Hematopoietic multipotent progenitor cell (in vitro differentiated cells): ENCODE results near the gene ATG4C. TPM values are rescaled to one million over a fixed set of nuclear protein-coding genes. Genes with fewer than 3 reads are reported as not detected.
"Not testable (repeated sequence)": the region's sequence is repeated elsewhere in the genome, so short reads cannot be mapped to it uniquely, and the experiment has no call there.

ENCODE experiments used
- DNase-seq, 3 donors: peaks; one replicate each; pipeline ENCODE4 v3.0.0-alpha.2; 2011 to 2015; ENCODE audit warnings: low read depth in 2 of 3, low spot score in 2 of 3
- total RNA-seq: library from RNA; depleted of rRNA; stranded (reverse); fragments of >200 nt; gene quantifications from one replicate; pipeline ENCODE4 v1.2.3, GENCODE V29; 2012

The ATG4C gene
- 7.5 TPM for total RNA-seq

GRCh38 chr1:62783736-62784508, at the start of gene ATG4C:
ATG4C (plus strand) TSS chr1:62784132; CDS start chr1:62803787, 19,655 bp downstream.
- peak; percentile 87 to 96 (median 95) for DNase-seq

GRCh38 chr1:62735491-62736171, 48.3 kb upstream of the ATG4C start:
- DNase-seq, result no peak

GRCh38 chr1:62740701-62741100, 43.2 kb upstream of the ATG4C start:
- DNase-seq, result not testable (repeated sequence)

GRCh38 chr1:62744611-62745577, 39.0 kb upstream of the ATG4C start:
- DNase-seq, result no peak

- DNase-seq, result peak; percentile 2 to 81 (median 40)
Measured at GRCh38 chr1:62746086-62746808, 37.7 kb upstream of the ATG4C start.

- no peak for DNase-seq
Measured at GRCh38 chr1:62746809-62747138, 37.2 kb upstream of the ATG4C start.

GRCh38 chr1:62753031-62753965, 30.6 kb upstream of the ATG4C start:
- no peak for DNase-seq

GRCh38 chr1:62754938-62755337, 29.0 kb upstream of the ATG4C start:
- DNase-seq, result not testable (repeated sequence)

- not testable (repeated sequence) for DNase-seq
Measured at GRCh38 chr1:62756255-62756884, 27.6 kb upstream of the ATG4C start.

- peak in 1 of 3 donors; percentile 58 for DNase-seq
Measured at GRCh38 chr1:62759232-62759875, 24.6 kb upstream of the ATG4C start.

GRCh38 chr1:62760021-62760782, 23.7 kb upstream of the ATG4C start:
- not testable (repeated sequence) for DNase-seq

- not testable (repeated sequence) for DNase-seq
Measured at GRCh38 chr1:62761223-62761870, 22.6 kb upstream of the ATG4C start.

GRCh38 chr1:62762027-62762426, 21.9 kb upstream of the ATG4C start:
- DNase-seq, result not testable (repeated sequence)

GRCh38 chr1:62765981-62766380, 18.0 kb upstream of the ATG4C start:
- no peak for DNase-seq

GRCh38 chr1:62768551-62768950, 15.4 kb upstream of the ATG4C start:
- not testable (repeated sequence) for DNase-seq

GRCh38 chr1:62772607-62773295, 11.2 kb upstream of the ATG4C start:
- DNase-seq, result no peak
